ENCODE data around the gene PSMD2.

PSMD2 gene

DNA sequence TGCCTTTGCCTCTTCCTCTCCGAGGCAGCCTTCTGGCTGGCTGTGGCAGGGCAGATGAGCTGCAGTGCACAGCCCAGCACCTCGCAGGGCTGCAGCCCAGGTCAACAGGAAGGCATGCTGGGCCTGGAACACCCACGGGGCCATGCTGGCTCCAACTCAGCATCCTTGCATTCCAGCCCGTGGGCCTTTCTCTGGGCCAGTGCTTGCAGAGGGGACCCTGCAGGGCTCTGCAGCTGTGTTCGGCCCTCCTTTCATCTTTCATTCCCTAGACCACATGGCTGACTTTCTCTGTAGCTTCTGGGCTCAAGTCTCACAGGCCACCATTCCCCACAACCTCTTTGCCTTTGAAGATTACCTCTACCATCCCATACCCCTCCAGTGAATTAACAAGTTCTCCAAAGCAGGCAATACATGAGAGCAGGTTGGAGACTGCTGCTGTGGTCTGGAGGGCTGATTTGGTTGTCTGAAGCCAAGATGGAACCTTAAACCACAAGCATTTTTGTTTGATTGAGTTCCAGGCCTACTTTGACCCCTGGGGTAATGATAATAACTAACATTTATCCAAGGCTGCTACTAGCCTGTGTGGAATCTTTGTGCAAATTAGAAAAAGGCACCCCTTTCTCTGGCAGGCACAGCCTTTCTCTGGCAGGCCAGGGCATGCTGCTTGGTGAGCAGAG, 44.3 kb downstream of the PSMD2 start:
- DNase-seq, result no peak

DNA sequence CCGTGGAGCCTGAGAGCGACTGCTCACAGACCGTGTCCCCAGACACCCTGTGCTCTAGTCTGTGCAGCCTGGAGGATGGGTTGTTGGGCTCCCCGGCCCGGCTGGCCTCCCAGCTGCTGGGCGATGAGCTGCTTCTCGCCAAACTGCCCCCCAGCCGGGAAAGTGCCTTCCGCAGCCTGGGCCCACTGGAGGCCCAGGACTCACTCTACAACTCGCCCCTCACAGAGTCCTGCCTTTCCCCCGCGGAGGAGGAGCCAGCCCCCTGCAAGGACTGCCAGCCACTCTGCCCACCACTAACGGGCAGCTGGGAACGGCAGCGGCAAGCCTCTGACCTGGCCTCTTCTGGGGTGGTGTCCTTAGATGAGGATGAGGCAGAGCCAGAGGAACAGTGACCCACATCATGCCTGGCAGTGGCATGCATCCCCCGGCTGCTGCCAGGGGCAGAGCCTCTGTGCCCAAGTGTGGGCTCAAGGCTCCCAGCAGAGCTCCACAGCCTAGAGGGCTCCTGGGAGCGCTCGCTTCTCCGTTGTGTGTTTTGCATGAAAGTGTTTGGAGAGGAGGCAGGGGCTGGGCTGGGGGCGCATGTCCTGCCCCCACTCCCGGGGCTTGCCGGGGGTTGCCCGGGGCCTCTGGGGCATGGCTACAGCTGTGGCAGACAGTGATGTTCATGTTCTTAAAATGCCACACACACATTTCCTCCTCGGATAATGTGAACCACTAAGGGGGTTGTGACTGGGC, 45.7 kb downstream of the PSMD2 start:
- no peak for DNase-seq

DNA sequence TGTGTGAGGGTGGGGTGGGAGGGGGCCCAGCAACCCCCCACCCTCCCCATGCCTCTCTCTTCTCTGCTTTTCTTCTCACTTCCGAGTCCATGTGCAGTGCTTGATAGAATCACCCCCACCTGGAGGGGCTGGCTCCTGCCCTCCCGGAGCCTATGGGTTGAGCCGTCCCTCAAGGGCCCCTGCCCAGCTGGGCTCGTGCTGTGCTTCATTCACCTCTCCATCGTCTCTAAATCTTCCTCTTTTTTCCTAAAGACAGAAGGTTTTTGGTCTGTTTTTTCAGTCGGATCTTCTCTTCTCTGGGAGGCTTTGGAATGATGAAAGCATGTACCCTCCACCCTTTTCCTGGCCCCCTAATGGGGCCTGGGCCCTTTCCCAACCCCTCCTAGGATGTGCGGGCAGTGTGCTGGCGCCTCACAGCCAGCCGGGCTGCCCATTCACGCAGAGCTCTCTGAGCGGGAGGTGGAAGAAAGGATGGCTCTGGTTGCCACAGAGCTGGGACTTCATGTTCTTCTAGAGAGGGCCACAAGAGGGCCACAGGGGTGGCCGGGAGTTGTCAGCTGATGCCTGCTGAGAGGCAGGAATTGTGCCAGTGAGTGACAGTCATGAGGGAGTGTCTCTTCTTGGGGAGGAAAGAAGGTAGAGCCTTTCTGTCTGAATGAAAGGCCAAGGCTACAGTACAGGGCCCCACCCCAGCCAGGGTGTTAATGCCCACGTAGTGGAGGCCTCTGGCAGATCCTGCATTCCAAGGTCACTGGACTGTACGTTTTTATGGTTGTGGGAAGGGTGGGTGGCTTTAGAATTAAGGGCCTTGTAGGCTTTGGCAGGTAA, 46.5 kb downstream of the PSMD2 start:
- peak; percentile 55 for DNase-seq

DNA sequence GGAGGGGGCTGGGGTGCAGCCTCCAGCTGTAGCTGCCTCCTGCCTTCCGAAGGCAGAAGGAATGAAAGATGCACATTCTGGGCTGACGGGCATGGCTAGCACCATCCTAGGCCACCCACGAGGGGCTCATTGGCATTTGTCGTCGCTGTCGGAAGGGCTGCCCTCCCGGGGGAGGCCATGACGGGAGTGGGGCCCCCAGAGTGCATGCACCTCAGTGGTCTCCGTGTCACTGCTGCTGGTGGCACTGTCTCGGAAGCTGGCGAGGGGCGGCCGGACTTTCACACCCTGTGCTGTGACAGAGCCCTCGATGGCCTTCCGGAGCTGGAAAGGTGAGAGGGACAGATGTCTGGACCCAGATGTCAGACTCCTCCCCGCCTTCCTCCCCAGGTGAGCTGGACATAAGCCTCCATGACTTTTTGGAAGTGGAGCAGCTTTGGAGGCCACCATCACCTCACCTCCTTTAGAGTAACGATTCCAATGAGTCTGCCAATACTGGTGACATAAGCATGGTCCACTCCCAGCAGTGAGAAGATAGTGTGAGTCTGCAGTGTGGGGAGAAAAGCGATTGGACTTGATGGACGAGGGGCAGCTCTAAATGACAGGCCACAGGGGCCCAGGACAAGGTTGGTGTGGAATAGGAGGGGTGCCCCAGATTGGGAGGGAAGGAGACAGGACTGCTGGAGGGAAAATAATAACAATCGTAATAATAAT, 47.6 kb downstream of the PSMD2 start:
- DNase-seq, result no peak

DNA sequence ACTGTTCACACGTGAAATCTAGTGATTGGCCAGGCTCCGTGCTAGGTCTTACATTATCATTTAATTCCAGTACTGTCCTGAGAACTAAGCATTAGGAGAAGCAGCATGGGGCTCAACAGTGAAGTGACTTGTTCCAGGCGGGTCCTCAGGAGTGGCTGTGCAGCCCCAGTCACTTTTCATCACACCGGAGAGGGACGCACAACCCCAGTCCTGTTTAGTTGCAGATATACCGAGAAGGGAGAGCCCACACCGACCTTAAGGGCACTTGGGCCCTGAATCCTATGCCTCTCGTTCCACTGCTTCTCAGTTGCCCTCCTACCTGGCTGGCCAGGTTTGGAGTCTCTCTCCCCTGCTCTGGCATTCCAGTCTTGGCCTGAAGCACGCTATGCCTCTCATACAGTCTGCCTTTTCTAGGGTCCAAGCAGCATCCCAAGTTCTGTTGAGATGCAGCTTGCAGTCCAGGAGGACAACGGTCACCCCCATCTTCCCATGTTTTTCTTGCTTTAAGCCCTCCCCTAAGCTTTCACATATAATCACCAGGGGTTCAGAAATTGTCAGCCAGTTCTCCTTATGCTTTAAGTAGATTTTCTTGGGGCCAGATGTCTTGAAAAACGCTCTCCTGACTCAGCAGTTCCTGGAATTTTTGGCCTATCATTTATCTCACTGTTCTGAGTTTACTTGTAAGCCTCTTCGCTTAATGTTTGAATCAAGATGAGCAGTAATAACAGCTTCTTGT, 48.4 kb downstream of the PSMD2 start:
- DNase-seq, result no peak

DNA sequence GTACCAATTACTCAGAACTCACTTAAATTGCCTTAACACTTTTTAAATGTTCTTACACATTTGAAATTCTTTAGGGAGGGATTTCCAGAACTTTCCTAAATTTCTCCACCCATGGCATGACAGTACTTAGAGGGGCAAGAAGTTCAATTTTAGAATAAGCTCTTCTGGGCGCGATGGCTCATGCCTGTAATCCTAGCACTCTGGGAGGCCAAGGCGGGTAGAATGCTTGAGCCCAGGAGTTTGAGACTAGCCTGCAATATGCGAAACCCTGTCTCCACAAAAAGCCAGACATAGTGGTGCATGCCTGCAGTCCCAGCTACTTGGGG, 49.0 kb downstream of the PSMD2 start:
- no peak for DNase-seq

DNA sequence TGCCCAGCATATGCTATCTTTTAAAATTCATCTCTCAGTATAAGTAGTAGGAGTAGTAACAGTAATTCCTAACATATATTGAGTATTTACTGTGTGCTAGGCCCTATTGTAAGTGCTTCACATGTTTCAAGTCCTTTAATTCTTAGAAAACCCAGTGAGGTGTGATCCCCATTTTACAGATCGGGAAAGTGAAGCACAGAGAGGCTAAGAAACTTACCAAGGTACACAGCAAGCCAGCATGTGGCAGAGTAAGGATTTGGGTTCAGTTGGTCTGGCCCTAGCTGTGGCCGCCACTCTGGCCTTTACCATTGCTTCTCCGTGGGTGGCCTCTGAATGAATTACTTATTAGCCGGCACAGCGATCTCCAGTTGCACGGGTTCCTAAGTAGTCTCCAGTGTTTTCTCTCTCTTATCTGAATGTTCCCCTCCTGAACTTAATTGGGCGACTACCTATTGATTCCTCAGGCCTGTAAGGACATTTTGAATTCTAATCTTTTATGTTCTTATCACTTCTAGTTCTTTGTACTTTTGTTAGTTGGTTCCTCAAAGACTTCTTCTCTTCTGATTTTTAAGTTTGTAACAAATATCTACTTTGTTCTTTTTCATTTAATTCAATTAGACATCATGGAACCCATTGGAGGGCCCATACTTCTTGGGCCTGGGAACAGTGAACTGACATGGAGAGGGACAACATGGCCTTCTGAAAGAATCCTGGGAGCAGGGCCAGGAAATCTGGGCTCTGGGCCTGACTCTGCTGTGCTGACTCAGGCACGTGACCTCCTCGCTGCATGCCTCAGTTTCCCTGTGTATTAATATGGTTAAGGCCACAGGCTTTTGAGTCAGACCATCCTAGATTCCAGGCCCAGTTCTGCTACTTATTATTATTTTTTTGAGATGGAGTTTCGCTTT, 50.8 kb downstream of the PSMD2 start:
- no peak for DNase-seq

DNA sequence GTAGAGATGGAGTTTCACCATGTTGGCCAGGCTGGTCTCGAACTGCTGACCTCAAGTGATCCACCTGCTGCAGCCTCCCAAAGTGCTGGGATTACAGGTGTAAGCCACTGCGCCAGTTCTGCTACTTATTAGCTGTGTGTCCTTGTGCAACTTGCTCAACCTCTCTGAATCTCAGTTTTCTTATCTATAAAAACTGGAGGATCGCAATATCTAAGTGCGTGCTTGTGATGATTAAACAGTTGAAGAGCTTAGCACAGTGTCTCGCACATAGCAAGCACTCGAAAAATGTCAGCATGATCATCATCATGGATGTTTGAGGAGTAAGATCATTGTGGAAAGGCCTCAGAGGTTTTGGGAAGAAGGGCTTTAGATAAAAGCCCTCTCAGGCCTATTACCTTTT, 51.6 kb downstream of the PSMD2 start:
- no peak for DNase-seq

DNA sequence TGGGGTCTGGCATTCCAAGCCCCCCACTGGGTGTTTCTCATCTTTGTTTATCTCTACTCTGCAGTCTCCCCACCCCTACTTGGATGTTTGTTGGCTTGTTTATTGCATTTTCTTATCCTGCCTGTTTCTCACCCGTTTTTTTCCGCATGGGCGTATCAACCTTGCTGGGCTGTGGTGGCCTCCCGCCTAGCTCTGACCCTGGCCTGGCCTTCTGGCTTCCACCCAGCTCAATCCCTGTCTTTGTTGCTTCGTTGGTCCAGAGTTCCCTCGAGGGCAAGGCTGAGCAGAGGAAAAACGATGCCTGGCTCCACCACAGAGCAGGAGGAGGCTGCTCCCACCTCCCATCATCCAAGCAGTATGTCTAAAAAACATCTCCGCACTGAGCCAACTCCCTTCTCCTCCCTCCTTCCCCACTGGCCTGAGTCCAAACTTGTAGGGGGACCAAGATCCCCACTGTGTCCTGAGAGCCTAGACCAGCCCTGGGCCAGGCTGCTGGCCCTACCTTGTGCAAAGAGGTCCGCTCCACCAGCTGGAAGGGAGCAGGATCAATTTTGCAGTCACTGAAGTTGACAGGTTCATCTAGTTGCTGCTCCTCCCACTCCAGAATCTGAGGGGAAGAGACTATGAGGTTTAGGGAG, 52.6 kb downstream of the PSMD2 start:
- no peak for DNase-seq

DNA sequence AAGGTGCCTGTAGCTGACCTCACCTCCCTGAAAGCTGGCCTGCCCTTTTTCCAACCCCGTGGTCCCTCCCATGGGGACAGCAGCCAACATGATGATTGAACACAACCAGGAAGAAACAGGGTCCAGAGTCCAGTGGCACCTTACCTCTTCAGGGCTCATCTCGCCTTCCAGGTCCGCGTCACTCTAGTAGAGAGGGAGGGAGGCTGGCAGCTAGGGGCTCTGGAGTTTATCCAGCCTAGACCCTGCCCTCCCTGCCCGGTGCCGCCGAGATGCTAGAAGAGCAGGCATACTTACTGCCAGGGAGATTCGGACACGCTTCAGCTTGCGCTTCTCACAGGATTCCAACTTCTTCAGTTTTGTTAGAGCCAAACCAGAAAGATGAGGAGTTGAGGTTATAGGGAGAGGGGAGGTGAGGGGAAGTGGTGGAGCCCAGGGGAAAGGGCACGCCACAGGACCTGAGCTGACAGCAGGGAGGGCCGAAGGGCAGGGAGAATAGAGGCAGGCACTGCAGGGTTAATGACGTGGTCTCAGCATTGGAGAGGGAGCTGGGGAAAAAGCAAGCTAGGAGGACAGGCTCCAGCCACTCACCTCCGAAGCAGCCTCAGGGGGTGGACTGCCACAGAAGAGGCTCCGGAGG, 53.2 kb downstream of the PSMD2 start:
- DNase-seq, result no peak

DNA sequence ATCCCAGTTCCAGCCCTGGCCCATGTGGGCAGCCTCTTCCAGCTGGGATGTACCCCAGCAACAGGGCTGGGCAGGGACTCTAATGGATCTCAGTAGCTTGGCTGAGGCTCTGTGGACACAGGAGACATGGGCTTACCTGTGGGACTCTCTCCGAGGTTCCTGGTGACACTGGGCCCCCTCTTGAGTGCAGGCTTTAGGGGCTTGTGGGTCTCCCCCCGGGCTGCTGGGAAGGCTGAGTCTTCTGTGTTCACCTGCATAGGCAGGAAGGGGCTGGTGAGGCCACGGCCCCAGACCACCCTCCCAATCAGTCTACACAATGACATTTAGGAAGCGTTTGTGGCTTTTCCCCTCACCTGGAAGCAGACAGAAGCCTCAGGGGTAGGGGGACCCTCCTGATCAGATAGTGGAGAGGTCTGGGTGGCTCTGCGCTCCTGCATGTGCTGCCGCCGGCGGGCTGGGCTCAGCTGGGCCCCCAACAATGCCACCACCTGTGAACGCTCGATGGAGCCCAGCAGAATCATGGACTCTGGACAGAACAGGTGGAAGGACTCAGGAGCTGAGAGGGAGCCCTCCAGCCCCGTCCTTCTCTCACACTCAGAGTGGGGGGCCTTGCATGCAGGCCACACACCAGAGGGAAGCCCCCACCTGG, 54.0 kb downstream of the PSMD2 start:
- DNase-seq, result no peak

DNA sequence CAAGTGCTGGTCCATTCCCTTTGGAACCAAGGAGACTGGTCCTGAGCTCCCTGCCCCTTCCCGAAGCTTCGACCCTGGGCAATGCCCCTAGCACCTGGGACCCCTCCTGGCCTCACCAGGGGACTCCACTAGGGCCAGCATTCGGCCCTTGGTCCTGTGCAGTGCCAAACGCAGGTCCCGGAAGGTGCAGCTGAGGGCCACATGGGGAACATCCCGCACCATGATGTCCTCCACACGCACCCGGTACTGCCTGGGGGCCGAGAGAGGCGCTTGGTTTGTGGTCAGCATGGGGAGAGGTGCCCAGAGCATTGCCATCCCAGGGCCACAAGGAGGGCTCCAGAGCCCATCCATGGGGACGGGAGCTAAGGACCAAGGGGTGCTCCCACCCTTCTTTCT, 54.5 kb downstream of the PSMD2 start:
- DNase-seq, result no peak

DNA sequence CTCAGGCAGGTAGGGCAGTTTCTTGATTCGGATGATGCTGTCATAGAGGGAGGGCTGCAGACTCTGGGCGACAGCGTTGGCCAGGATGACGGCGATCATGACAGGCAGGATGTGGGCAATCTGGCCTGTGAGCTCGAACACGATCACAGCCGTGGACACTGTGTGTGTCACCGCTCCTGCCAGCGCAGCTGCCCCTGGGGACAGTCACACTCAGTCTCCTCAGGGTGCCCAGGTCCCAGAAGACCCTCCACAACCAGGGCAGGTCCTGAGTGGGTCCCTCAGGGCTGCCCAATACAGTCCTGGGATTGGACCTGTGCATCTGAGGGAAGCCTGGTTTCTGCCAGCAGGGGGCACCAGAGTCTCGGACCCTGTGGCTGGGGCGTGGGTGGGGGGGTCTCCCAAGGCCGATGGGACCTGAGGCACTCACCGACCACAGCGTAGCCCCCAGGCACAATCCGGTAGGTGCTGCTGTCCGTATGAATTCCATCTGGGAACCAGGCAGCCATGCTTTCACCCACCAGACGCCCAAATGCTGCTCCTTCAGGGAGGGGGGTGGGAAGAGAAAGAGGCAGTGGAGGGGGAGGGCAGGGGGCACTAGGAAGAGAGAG, 55.2 kb downstream of the PSMD2 start:
- no peak for DNase-seq

DNA sequence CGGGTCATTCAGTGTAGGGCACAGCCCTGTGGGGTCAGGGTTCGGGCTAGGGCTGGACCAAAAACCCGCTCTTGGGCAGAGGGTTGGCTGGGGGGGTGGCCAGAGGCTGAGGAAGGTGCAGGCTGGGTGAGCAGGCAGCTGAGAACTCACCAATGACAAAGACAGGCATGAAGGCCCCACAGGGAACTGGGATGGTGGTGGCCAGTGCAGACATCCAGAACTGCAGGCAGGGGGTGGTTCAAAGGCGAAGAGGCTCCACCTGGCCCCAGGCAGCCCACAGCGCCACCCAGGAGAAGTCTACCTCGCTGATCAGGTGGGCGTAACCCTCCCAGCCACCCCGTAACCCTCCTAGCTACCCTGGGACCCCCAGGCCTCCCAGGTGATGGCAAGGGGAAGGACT, 55.7 kb downstream of the PSMD2 start:
- no peak for DNase-seq

DNA sequence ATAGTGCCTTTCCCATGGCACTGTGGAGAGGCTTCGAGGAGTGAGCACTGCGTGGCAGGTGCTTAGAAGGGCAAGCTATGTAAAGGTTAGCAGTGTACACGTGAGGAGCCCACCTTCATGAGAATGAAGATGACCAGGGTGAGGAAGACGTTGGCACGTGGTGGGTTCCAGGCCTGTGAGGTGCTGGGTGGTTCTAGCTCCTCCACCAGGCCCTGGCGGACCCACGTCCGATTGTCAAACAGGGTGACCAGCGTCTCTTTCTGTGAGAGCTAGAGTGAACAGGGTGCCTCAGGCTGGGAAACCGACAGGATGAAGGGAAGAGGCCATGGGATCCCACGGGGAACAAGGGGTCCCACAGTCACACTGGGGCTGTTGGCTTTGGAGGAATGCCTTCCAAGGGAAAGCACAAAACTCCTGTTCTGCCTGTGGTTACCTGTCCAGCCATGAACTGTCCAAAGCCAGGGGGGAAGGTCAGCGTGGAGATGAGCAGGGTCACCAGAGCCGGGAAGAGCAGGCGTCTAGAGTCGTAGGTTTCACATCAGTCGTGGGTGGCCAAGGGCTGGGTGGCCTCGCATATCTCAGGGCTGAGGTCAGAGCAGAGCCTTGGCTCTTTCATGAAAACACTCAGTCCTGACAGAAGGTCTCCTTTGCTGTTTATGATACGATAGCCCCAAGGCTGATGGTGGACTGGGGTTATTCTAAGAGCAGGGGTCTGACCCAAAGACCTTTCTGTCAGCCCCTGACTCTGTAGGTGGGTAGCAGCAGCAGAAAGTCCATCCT, 56.4 kb downstream of the PSMD2 start:
- no peak for DNase-seq

DNA sequence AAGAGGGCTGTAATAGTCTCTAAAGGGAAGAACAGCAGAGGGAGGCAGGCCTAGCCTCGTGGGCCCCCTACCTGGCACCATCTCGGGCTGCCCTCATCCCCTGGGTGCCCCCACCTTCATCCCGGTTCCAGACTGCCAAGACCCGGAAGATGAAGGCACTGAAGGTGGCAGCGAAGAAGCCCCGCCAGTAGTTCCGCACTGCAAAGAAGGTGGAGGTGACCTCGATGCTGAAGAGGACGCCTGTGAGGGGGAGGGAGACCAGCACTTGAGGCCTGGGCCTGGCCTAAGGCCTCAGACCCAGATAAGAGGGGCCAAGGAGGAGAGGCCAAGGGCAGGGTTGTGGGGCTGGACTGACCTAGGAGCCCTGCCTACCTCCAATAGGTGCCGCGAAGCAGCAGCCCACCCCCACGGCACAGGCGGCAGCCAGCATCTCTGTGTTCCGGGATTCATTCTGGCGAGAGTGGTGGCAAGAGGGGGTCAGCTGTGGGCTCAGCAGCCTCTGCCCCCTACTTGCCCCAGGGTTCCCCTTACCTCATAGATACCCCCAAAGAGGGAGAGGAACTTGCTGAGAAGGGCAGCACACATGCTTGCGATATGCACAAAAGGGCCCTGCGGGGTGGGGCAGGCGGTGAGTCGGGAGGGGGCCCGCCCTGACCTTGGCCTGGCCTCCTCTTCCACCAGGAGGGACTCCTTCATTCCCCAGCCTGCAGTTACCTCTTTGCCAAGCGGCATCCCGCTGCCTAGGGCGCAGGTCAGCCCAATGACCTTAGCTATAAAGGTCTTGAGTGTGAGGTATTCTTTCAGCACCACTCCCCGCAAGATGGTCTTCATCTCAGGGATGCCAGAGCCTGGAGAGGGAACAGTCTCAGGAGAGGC, 58.4 kb downstream of the PSMD2 start:
- DNase-seq, result no peak

DNA sequence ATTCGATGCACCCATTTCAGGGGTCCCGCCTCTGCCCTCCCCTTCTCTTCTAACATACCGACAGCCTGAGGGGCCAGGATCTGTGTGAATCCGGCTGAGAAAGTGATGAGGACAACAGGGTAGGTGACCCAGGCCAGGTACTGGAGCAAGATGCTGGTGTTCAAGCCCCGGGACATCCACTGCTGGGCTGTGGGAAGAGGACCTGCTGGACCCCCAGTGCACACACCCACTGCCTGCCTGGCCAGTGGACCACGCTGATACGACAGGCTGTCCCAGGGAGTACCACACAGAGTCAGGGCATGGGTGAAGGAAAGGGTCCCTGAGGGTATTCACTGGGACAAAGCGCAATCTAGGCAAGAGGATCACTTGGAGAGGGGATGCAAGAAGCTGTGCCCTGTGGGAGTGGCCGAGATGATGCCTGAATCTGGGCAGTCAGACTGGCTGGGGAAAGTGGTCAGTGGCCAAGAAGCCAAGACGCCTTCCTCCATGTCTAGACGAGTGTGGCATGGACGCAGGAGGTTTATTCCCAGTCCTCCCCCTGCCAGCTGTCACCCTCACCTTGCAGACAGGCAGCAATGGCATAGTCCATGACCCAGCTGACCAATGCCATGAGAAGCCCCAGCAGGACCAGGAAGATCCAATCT, 59.2 kb downstream of the PSMD2 start:
- no peak for DNase-seq
